Non-pigmented ciliary epithelial cell (primary cell): ENCODE data around the gene TLR2.

Experiments
- DNase-seq: peaks from one replicate; pipeline ENCODE4 v3.0.0-alpha.2; 2010; ENCODE audit warnings: low read depth

The TLR2 gene

GRCh38 chr4:153684182-153684970 lies at the start of gene TLR2:
TLR2 (plus strand) TSS chr4:153684280; CDS start chr4:153702908, 18,628 bp downstream.
- DNase-seq = no peak

- no peak for DNase-seq
Measured at GRCh38 chr4:153634738-153635353, 49.2 kb upstream of the TLR2 start.

- no peak for DNase-seq
Measured at GRCh38 chr4:153635846-153636245, 48.2 kb upstream of the TLR2 start.

GRCh38 chr4:153637201-153637600 lies 46.9 kb upstream of the TLR2 start:
- no peak for DNase-seq

GRCh38 chr4:153638011-153638410 lies 46.1 kb upstream of the TLR2 start:
- DNase-seq = no peak

- DNase-seq = no peak
Measured at GRCh38 chr4:153638999-153639398, 45.1 kb upstream of the TLR2 start.

GRCh38 chr4:153639833-153640802 lies 44.0 kb upstream of the TLR2 start:
- no peak for DNase-seq

- no peak for DNase-seq
Measured at GRCh38 chr4:153641532-153641931, 42.5 kb upstream of the TLR2 start.

- DNase-seq = no peak
Measured at GRCh38 chr4:153643406-153644383, 40.4 kb upstream of the TLR2 start.

- no peak for DNase-seq
Measured at GRCh38 chr4:153645183-153645582, 38.9 kb upstream of the TLR2 start.

- DNase-seq = no peak
Measured at GRCh38 chr4:153646261-153646660, 37.8 kb upstream of the TLR2 start.

- DNase-seq = no peak
Measured at GRCh38 chr4:153646978-153647377, 37.1 kb upstream of the TLR2 start.

GRCh38 chr4:153647975-153648374 lies 36.1 kb upstream of the TLR2 start:
- DNase-seq = no peak

- no peak for DNase-seq
Measured at GRCh38 chr4:153649572-153649991, 34.5 kb upstream of the TLR2 start.

- DNase-seq = no peak
Measured at GRCh38 chr4:153651116-153651515, 33.0 kb upstream of the TLR2 start.

GRCh38 chr4:153651587-153651986 lies 32.5 kb upstream of the TLR2 start:
- DNase-seq = no peak

GRCh38 chr4:153652051-153652784 lies 31.9 kb upstream of the TLR2 start:
- DNase-seq = no peak

- DNase-seq = no peak
Measured at GRCh38 chr4:153655002-153655541, 29.0 kb upstream of the TLR2 start.

- DNase-seq = no peak
Measured at GRCh38 chr4:153655928-153656327, 28.2 kb upstream of the TLR2 start.

- no peak for DNase-seq
Measured at GRCh38 chr4:153661215-153661822, 22.8 kb upstream of the TLR2 start.
